ENCODE data around the gene PLEKHJ1. TPM values are rescaled to one million over a fixed set of nuclear protein-coding genes. Genes with fewer than 3 reads are reported as not detected.

PLEKHJ1 gene
- total RNA-seq, 3 donors from 2014 or later = 132 to 231 (median 189) TPM

GRCh38 chr19:2268480-2268830, 32.3 kb upstream of the PLEKHJ1 start:
- intact Hi-C loops (cut with DNase I, micrococcal nuclease) = no loop called here
- H3K9me3 ChIP-seq = no peaks in the 10 kb centered on the region
- H3K36me3 ChIP-seq (ENCODE audit: low read depth) = no peaks in the 10 kb centered on the region
- no peak for TF ChIP-seq CTCF (IDR thresholded peaks at IDR 0.05)
- no peak for ATAC-seq
- H3K4me3 ChIP-seq = no peak overlapping the region
- peaks cover 28% of the 10 kb centered on the region for H3K4me1 ChIP-seq (ENCODE audit: low read depth)
- no peak for DNase-seq

- H3K9me3 ChIP-seq = no peaks in the 10 kb centered on the region
- intact Hi-C loops (cut with DNase I, micrococcal nuclease) = no loop called here
- no peaks in the 10 kb centered on the region for H3K36me3 ChIP-seq (ENCODE audit: low read depth)
- H3K4me1 ChIP-seq (ENCODE audit: low read depth) = peaks cover 9% of the 10 kb centered on the region
- peak; percentile 93 to 96 (median 94) for DNase-seq
- H3K4me3 ChIP-seq = no peak overlapping the region
- no peak for TF ChIP-seq CTCF (IDR thresholded peaks at IDR 0.05)
- ATAC-seq = peak; percentile 50
Observed at GRCh38 chr19:2266183-2266993, 30.3 kb upstream of the PLEKHJ1 start.

- intact Hi-C loops (cut with DNase I, micrococcal nuclease) = no loop called here
- H3K36me3 ChIP-seq (ENCODE audit: low read depth) = no peaks in the 10 kb centered on the region
- peak; percentile 21 for TF ChIP-seq CTCF (IDR thresholded peaks at IDR 0.05)
- DNase-seq (peak; percentile 67 to 80 (median 74)), ATAC-seq (peak; percentile 29)
- no peaks in the 10 kb centered on the region for H3K9me3 ChIP-seq
- peaks cover 4% of the 10 kb centered on the region for H3K4me1 ChIP-seq (ENCODE audit: low read depth)
- no peak overlapping the region for H3K4me3 ChIP-seq
Observed at GRCh38 chr19:2261438-2262172, 25.5 kb upstream of the PLEKHJ1 start.

GRCh38 chr19:2260341-2260805, 24.2 kb upstream of the PLEKHJ1 start:
- intact Hi-C loops (cut with DNase I, micrococcal nuclease) = no loop called here
- ATAC-seq = peak; percentile 77
- TF ChIP-seq CTCF (IDR thresholded peaks at IDR 0.05) = no peak

GRCh38 chr19:2259336-2259735, 23.2 kb upstream of the PLEKHJ1 start:
- Histone ChIP-seq H3K4me1 (ENCODE audit: low read depth) (peaks cover 3% of the 10 kb centered on the region), H3K36me3 (ENCODE audit: low read depth) (no peaks in the 10 kb centered on the region), H3K4me3 (no peak overlapping the region), H3K9me3 (no peaks in the 10 kb centered on the region)
- no peak for TF ChIP-seq CTCF (IDR thresholded peaks at IDR 0.05)
- ATAC-seq (no peak), DNase-seq (no peak)
- intact Hi-C loops (cut with DNase I, micrococcal nuclease) = no loop called here

More at GRCh38 chr19:2260341-2260805, 24.2 kb upstream of the PLEKHJ1 start:
- H3K4me1 ChIP-seq (ENCODE audit: low read depth) = peaks cover 3% of the 10 kb centered on the region
- peak in 1 of 3 donors; percentile 62 for DNase-seq
- H3K36me3 ChIP-seq (ENCODE audit: low read depth) = no peaks in the 10 kb centered on the region
- no peak overlapping the region for H3K4me3 ChIP-seq
- H3K9me3 ChIP-seq = no peaks in the 10 kb centered on the region
